ENCODE results near the gene TBX6. TPM values are rescaled to one million over a fixed set of nuclear protein-coding genes. Genes with fewer than 3 reads are reported as not detected.
"Not testable (repeated sequence)": the region's sequence is repeated elsewhere in the genome, so short reads cannot be mapped to it uniquely, and the experiment has no call there.

The TBX6 gene
- 1 to 10 TPM; 1.1 to 2.0 (median 1.2) TPM for polyA plus RNA-seq (ENCODE audit: insufficient read length in 4 of 4)

GRCh38 chr16:30091474-30092372 is at the start of gene TBX6:
Gene TBX6, minus strand, starts transcription at chr16:30091924. Its CDS starts 731 bp downstream, at chr16:30091193.
- DNase-seq (ENCODE audit: low read depth in 4 of 4, low spot score in 3 of 4) = peak; percentile 76 to 88 (median 84)

GRCh38 chr16:30139583-30140481 is 48.1 kb upstream of the TBX6 start:
- no peak for DNase-seq (ENCODE audit: low read depth in 4 of 4, low spot score in 3 of 4)

- DNase-seq (ENCODE audit: low read depth in 4 of 4, low spot score in 3 of 4) = no peak
These were observed 46.2 kb upstream of the TBX6 start for GRCh38 chr16:30137897-30138296.

- DNase-seq (ENCODE audit: low read depth in 4 of 4, low spot score in 3 of 4) = no peak
These were observed 45.4 kb upstream of the TBX6 start for GRCh38 chr16:30136971-30137605.

- DNase-seq (ENCODE audit: low read depth in 4 of 4, low spot score in 3 of 4) = no peak
These were observed 40.9 kb upstream of the TBX6 start for GRCh38 chr16:30132591-30132990.

GRCh38 chr16:30131869-30132475 is 40.2 kb upstream of the TBX6 start:
- peak in 1 of 4 donors; percentile 39 for DNase-seq (ENCODE audit: low read depth in 4 of 4, low spot score in 3 of 4)

GRCh38 chr16:30127993-30128392 is 36.3 kb upstream of the TBX6 start:
- no peak for DNase-seq (ENCODE audit: low read depth in 4 of 4, low spot score in 3 of 4)

GRCh38 chr16:30125690-30126089 is 34.0 kb upstream of the TBX6 start:
- not testable (repeated sequence) for DNase-seq (ENCODE audit: low read depth in 4 of 4, low spot score in 3 of 4)

GRCh38 chr16:30124985-30125379 is 33.3 kb upstream of the TBX6 start:
- DNase-seq (ENCODE audit: low read depth in 4 of 4, low spot score in 3 of 4) = no peak

- DNase-seq (ENCODE audit: low read depth in 4 of 4, low spot score in 3 of 4) = peak in 1 of 4 donors; percentile 29
These were observed 31.0 kb upstream of the TBX6 start for GRCh38 chr16:30122604-30123160.

- peak in 1 of 4 donors; percentile 25 for DNase-seq (ENCODE audit: low read depth in 4 of 4, low spot score in 3 of 4)
These were observed 30.2 kb upstream of the TBX6 start for GRCh38 chr16:30121741-30122571.

- no peak for DNase-seq (ENCODE audit: low read depth in 4 of 4, low spot score in 3 of 4)
These were observed 28.8 kb upstream of the TBX6 start for GRCh38 chr16:30120340-30121105.

GRCh38 chr16:30119428-30119827 is 27.7 kb upstream of the TBX6 start:
- no peak for DNase-seq (ENCODE audit: low read depth in 4 of 4, low spot score in 3 of 4)

GRCh38 chr16:30117768-30118167 is 26.0 kb upstream of the TBX6 start:
- DNase-seq (ENCODE audit: low read depth in 4 of 4, low spot score in 3 of 4) = no peak

- DNase-seq (ENCODE audit: low read depth in 4 of 4, low spot score in 3 of 4) = no peak
These were observed 24.8 kb upstream of the TBX6 start for GRCh38 chr16:30116291-30117207.

- DNase-seq (ENCODE audit: low read depth in 4 of 4, low spot score in 3 of 4) = no peak
These were observed 23.5 kb upstream of the TBX6 start for GRCh38 chr16:30115238-30115637.

- not testable (repeated sequence) for DNase-seq (ENCODE audit: low read depth in 4 of 4, low spot score in 3 of 4)
These were observed 23.1 kb upstream of the TBX6 start for GRCh38 chr16:30114833-30115232.

All from right renal pelvis (tissue), 4 donors.